B cell (primary cell): ENCODE results near the gene TBC1D2. TPM values are rescaled to one million over a fixed set of nuclear protein-coding genes. Genes with fewer than 3 reads are reported as not detected.

Source experiments
- ATAC-seq: fragments of 200-7000 bp; cut with Tn5 transposase; one replicate; pipeline ENCODE4 v1.10.0; 2021; ENCODE audit warnings: low read depth, mild to moderate bottlenecking, moderate number of reproducible peaks, moderate library complexity
- CTCF ChIA-PET: fragments of 350-600 bp; sonication (Branson Sonifier 250); formaldehyde crosslinking; loops from one replicate; lab custom pipeline; 2021; ENCODE audit warnings: antibody characterized with exemption, inconsistent platforms; lab: Charles Lee
- POLR2A ChIA-PET: fragments of 350-600 bp; sonication (Branson Sonifier 250); formaldehyde crosslinking; loops from one replicate; lab custom pipeline; 2021; ENCODE audit warnings: antibody characterized with exemption; lab: Charles Lee
- DNase-seq: peaks from one replicate; pipeline ENCODE4 v3.0.0; 2013
- H2AFZ ChIP-seq: 2 replicates; pipeline ENCODE4 v1.6.1; 2012; ENCODE audit warnings: mild to moderate bottlenecking, low read depth, low read length; ENCODE audit not compliant: insufficient read depth, poor library complexity, severe bottlenecking
- H3K27ac ChIP-seq, 2 donors: 1 replicate in 1 of 2; 2 replicates in 1 of 2; pipeline ENCODE4 v1.5.1; 2012 to 2013; ENCODE audit warnings: low read length in 2 of 2, mild to moderate bottlenecking in 2 of 2, moderate library complexity in 1 of 2
- H3K27me3 ChIP-seq, 4 experiments: fragments of 200-600 bp in 1 of 4; sonication (generic) in 1 of 4; replicated peaks in 1 of 4; 1 replicate in 2 of 4; 2 replicates in 2 of 4; pipeline versions ENCODE4 v1.6.1 to v1.7.0; 2013 to 2016; ENCODE audit warnings: low read length in 3 of 4, mild to moderate bottlenecking in 2 of 4, mixed read lengths in 1 of 4, moderate library complexity in 1 of 4; ENCODE audit not compliant: insufficient read depth in 4 of 4, control insufficient read depth in 3 of 4; ENCODE audit errors: control extremely low read depth in 1 of 4
- H3K36me3 ChIP-seq, 2 experiments: replicated peaks in 1 of 2; 1 replicate in 1 of 2; 2 replicates in 1 of 2; pipeline versions ENCODE4 v1.6.1 to v1.7.1; 2013; ENCODE audit warnings: low read length in 1 of 2; ENCODE audit not compliant: insufficient read depth in 2 of 2, control insufficient read depth in 1 of 2; ENCODE audit errors: control extremely low read depth in 1 of 2, extremely low read depth in 1 of 2
- H3K4me1 ChIP-seq, 2 donors: fragments of 200-600 bp in 1 of 2; sonication (generic) in 1 of 2; 1 replicate in 1 of 2; 2 replicates in 1 of 2; pipeline versions ENCODE4 v1.5.1 to v1.6.1; 2013 to 2017; ENCODE audit warnings: low read length in 2 of 2; ENCODE audit not compliant: control insufficient read depth in 2 of 2, insufficient read depth in 2 of 2
- H3K4me2 ChIP-seq: replicated peaks from 2 replicates; pipeline ENCODE3; 2012; ENCODE audit warnings: mild to moderate bottlenecking, low read depth, low read length; ENCODE audit not compliant: poor library complexity, severe bottlenecking
- H3K4me3 ChIP-seq, 5 experiments: fragments of 200-600 bp in 1 of 5; sonication (generic) in 1 of 5; 1 replicate in 3 of 5; 2 replicates in 2 of 5; pipeline versions ENCODE4 v1.5.1 to v1.7.0; 2011 to 2016; ENCODE audit warnings: low read length in 4 of 5, mild to moderate bottlenecking in 4 of 5, low read depth in 2 of 5, control low read depth in 1 of 5, moderate library complexity in 1 of 5; ENCODE audit not compliant: insufficient read depth in 1 of 5; ENCODE audit errors: control extremely low read depth in 1 of 5, extremely low read depth in 1 of 5
- H3K79me2 ChIP-seq: fragments of 200-600 bp; sonication (generic); one replicate; pipeline ENCODE4 v1.6.0; 2016; ENCODE audit warnings: low read length; ENCODE audit not compliant: control insufficient read depth, insufficient read depth
- H3K9ac ChIP-seq: fragments of 200-600 bp; sonication (generic); 2 replicates; pipeline ENCODE4 v1.6.1; 2017; ENCODE audit warnings: mild to moderate bottlenecking, low read length, moderate library complexity
- H3K9me3 ChIP-seq, 3 donors: one replicate each; pipeline versions ENCODE4 v1.6.1 to v1.7.1; 2013; ENCODE audit warnings: low read length in 2 of 3; ENCODE audit not compliant: control insufficient read depth in 2 of 3, insufficient read depth in 1 of 3; ENCODE audit errors: control extremely low read depth in 1 of 3
- H4K20me1 ChIP-seq: 2 replicates; pipeline ENCODE4 v1.6.0; 2012; ENCODE audit warnings: mild to moderate bottlenecking, low read length; ENCODE audit not compliant: insufficient read depth, control insufficient read depth, poor library complexity, severe bottlenecking
- H3K27ac Mint-ChIP-seq: one replicate; pipeline ENCODE4 v1.8.0; 2021; ENCODE audit warnings: mixed read lengths
- H3K27me3 Mint-ChIP-seq: one replicate; pipeline ENCODE4 v1.8.0; 2021; ENCODE audit warnings: mixed read lengths
- H3K4me1 Mint-ChIP-seq: one replicate; pipeline ENCODE4 v1.8.0; 2021; ENCODE audit warnings: mixed read lengths
- H3K4me3 Mint-ChIP-seq: one replicate; pipeline ENCODE4 v1.8.0; 2021; ENCODE audit warnings: mixed read lengths
- H3K9me3 Mint-ChIP-seq: one replicate; pipeline ENCODE4 v1.8.0; 2022; ENCODE audit warnings: mixed read lengths; ENCODE audit not compliant: insufficient read depth
- CTCF ChIP-seq: fragments of 200-600 bp; IDR thresholded peaks from one replicate; pipeline ENCODE4 v1.8.0; 2022; ENCODE audit warnings: antibody characterized with exemption, mild to moderate bottlenecking
- EZH2 ChIP-seq: IDR thresholded peaks from 2 replicates; pipeline ENCODE4 v1.6.1; 2012; ENCODE audit warnings: borderline replicate concordance, low read depth, mild to moderate bottlenecking, moderate library complexity, low read length; ENCODE audit not compliant: insufficient read depth, poor library complexity, severe bottlenecking
- whole genome bisulfite sequencing: methylation state at CpG from one replicate; pipeline ENCODE4 v1.1.5; 2013; ENCODE audit warnings: missing lambda C conversion rate; ENCODE audit not compliant: insufficient coverage; 5-methylcytosine and 5-hydroxymethylcytosine counted together
- intact Hi-C: fragments of 100-400 bp; cut with micrococcal nuclease; formaldehyde crosslinking; loops from one replicate; pipeline ENCODE4 v1.10.0; 2022
- polyA plus RNA-seq: library from polyadenylated mRNA; depleted of rRNA; stranded (reverse); fragments of >200 nt; gene quantifications from 2 replicates; pipeline ENCODE4 v1.2.3, GENCODE V29; 2012
- total RNA-seq, 2 donors: library from RNA; stranded (reverse); fragments of 120-200 nt in 1 of 2; gene quantifications; 1 replicate in 1 of 2; 2 replicates in 1 of 2; pipeline versions ENCODE4 v1.2.3 to v1.2.4, GENCODE V29; 2013 to 2022

The TBC1D2 gene
- total and polyA plus RNA-seq, 2 donors (not counting 1 experiment from before 2014, with no cell fraction given), result 5.0 to 5.3 TPM

GRCh38 chr9:98242426-98242825 is 13.0 kb downstream of the TBC1D2 start:
- no peak overlapping the region for H3K4me3 ChIP-seq
- H3K9me3 ChIP-seq, result no peaks in the 10 kb centered on the region
- Mint-ChIP-seq H3K9me3 (no peaks in the 10 kb centered on the region), H3K4me3 (no peak overlapping the region), H3K4me1 (no peaks in the 10 kb centered on the region), H3K27ac (no peak overlapping the region), H3K27me3 (no peaks in the 10 kb centered on the region)
- ChIA-PET POLR2A (interaction anchor here (0.6 kb wide), 1 partner anchor 185 kb away, joined by 3 read pairs; no protein-coding TSS in a partner anchor), CTCF (no interaction called here)
- H3K79me2 ChIP-seq, result no peaks in the 10 kb centered on the region
- DNase-seq (no peak), ATAC-seq (no peak)
- H3K27me3 ChIP-seq, result no peaks in the 10 kb centered on the region
- TF ChIP-seq CTCF (no peak), EZH2 (no peak)
- no peaks in the 10 kb centered on the region for H4K20me1 ChIP-seq
- no peak overlapping the region for H3K4me2 ChIP-seq
- 90% methylated on average over 2 of the region's 3 CpGs for WGBS
- no peak overlapping the region for H3K9ac ChIP-seq
- no peaks in the 10 kb centered on the region for H3K4me1 ChIP-seq
- no peak overlapping the region for H3K27ac ChIP-seq
- intact Hi-C loops, result no loop called here
- peaks cover 0 to 4% of the 10 kb centered on the region in 2 experiments for H3K36me3 ChIP-seq
- no peak overlapping the region for H2AFZ ChIP-seq

GRCh38 chr9:98241357-98242300 is 13.8 kb downstream of the TBC1D2 start:
- WGBS, result 91% methylated on average over 6 of the region's 8 CpGs
- Histone ChIP-seq H3K27me3 (no peaks in the 10 kb centered on the region), H3K4me2 (no peak overlapping the region), H3K27ac (no peak overlapping the region), H3K36me3 (peaks cover 0 to 4% of the 10 kb centered on the region in 2 experiments), H3K79me2 (no peaks in the 10 kb centered on the region), H3K4me3 (no peak overlapping the region), H3K9ac (no peak overlapping the region), H3K9me3 (no peaks in the 10 kb centered on the region), H4K20me1 (no peaks in the 10 kb centered on the region), H2AFZ (no peak overlapping the region), H3K4me1 (no peaks in the 10 kb centered on the region)
- DNase-seq, result no peak
- intact Hi-C loops, result no loop called here
- no peak overlapping the region for H3K27ac Mint-ChIP-seq
- TF ChIP-seq EZH2, result no peak
- TF ChIP-seq CTCF, result no peak
- POLR2A ChIA-PET, result interaction anchor here (0.6 kb wide), 1 partner anchor 184 kb away, joined by 3 read pairs; no protein-coding TSS in a partner anchor
- no peak overlapping the region for H3K4me3 Mint-ChIP-seq
- ATAC-seq, result no peak
- no peaks in the 10 kb centered on the region for H3K27me3 Mint-ChIP-seq
- H3K4me1 Mint-ChIP-seq, result no peaks in the 10 kb centered on the region
- CTCF ChIA-PET, result interaction anchor here (0.5 to 1.2 kb wide), 2 partner anchors 36 to 898 kb away, joined by 3 to 4 read pairs; no protein-coding TSS in a partner anchor
- H3K9me3 Mint-ChIP-seq, result no peaks in the 10 kb centered on the region
